Measurements from ENCODE around the gene ITPRIPL2.

ITPRIPL2 gene

DNA sequence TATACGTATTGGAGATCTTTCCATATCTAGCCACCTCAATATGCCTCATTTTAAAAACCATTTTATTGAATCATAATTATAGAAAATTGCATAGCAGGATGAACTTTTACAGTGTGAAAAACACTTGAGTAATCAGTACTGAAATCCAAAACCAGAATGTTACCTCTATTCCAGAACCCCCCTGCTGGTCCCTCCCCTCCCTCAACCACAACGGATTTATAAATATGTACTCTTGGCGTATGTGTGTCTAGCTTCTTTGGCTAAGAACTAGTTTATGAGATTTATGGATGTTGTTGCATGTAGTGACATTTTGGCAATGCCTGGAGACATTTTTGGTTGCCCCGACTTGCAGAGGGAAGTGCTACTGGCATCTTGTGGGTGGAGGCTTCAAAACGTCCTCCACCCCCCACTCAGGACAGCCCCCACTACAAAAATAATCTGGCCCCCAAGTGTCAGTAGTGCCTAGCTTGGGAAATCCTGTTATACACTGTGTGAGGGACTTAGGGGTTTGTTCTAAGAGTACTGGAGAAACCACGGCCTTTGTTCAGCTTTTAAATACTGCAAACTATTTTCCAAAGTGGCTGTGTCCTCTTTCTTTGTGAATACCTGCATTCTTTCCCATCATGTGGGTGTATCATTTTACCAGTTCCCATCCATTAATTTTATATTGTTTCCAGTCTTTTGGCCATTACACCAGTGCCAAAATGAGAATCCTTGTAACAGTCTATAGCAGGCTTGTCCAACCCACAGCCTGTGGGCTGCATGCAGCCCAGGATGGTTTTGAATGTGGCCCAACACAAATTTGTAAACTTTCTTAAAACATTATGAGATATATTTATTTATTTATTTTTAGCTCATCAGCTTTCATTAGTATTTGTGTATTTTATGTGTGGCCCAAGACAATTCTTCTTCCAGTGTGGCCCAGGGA lies 23.7 kb downstream of the ITPRIPL2 start:
- CTCF ChIA-PET: interaction anchor here (0.6 kb wide), 1 partner anchor 26 kb away, joined by 3 read pairs; no protein-coding TSS in a partner anchor
- H3K27ac ChIP-seq: peak overlapping the region; percentile 98
- POLR2A ChIA-PET (ENCODE audit: low non-redundant PET): no interaction called here
- peak; percentile 47 for DNase-seq (ENCODE audit: low spot score)
- TF ChIP-seq, protein P1, sequence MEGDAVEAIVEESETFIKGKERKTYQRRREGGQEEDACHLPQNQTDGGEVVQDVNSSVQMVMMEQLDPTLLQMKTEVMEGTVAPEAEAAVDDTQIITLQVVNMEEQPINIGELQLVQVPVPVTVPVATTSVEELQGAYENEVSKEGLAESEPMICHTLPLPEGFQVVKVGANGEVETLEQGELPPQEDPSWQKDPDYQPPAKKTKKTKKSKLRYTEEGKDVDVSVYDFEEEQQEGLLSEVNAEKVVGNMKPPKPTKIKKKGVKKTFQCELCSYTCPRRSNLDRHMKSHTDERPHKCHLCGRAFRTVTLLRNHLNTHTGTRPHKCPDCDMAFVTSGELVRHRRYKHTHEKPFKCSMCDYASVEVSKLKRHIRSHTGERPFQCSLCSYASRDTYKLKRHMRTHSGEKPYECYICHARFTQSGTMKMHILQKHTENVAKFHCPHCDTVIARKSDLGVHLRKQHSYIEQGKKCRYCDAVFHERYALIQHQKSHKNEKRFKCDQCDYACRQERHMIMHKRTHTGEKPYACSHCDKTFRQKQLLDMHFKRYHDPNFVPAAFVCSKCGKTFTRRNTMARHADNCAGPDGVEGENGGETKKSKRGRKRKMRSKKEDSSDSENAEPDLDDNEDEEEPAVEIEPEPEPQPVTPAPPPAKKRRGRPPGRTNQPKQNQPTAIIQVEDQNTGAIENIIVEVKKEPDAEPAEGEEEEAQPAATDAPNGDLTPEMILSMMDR (conservative IDR thresholded peaks at IDR 0.05; ENCODE audit: low read depth): no peak

GRCh38 chr16:19138601-19139000 lies 24.8 kb downstream of the ITPRIPL2 start:
- H3K27ac ChIP-seq: peak overlapping the region; percentile 98
- ChIA-PET POLR2A (ENCODE audit: low non-redundant PET) (interaction anchor here (0.7 to 0.9 kb wide), 3 partner anchors 25 to 35 kb away, joined by 3 to 10 read pairs (median 5); partner anchors contain the start of gene ITPRIPL2), CTCF (interaction anchor here (0.6 to 0.9 kb wide), 5 partner anchors 24 to 379 kb away, joined by 3 to 4 read pairs (median 3); no protein-coding TSS in a partner anchor)
- DNase-seq (ENCODE audit: low spot score): peak; percentile 89
- TF ChIP-seq, protein P1 (conservative IDR thresholded peaks at IDR 0.05; ENCODE audit: low read depth): no peak

GRCh38 chr16:19139436-19140091 lies 25.8 kb downstream of the ITPRIPL2 start:
- TF ChIP-seq, protein P1 (conservative IDR thresholded peaks at IDR 0.05; ENCODE audit: low read depth): no peak
- no peak for DNase-seq (ENCODE audit: low spot score)
- no peak overlapping the region for H3K27ac ChIP-seq
- ChIA-PET CTCF (interaction anchor here (0.6 to 0.9 kb wide), 4 partner anchors 23 to 53 kb away, joined by 3 to 4 read pairs (median 3); no protein-coding TSS in a partner anchor), POLR2A (ENCODE audit: low non-redundant PET) (no interaction called here)

DNA sequence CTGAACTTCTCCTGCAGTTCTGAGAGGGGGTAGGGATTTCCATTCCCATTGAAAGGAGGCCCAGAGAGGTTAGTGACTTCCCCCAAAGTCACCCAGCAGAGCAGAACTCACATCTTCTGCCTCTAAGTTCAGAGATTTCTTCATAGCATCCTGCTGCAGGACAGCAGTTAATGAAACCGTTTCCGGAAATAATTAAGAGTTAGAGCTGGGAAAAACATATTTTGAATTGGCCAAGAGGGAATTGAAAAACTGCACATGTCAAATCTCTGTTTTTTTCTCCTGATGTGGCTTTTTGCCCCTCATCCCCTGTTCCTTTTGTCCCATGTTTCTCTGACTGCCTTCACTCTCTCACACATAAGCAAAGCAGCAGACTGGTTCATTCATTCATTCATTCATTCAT lies 26.6 kb downstream of the ITPRIPL2 start:
- ChIA-PET CTCF (interaction anchor here (0.6 to 0.9 kb wide), 2 partner anchors 26 to 33 kb away, joined by 3 read pairs; no protein-coding TSS in a partner anchor), POLR2A (ENCODE audit: low non-redundant PET) (no interaction called here)
- H3K27ac ChIP-seq: no peak overlapping the region
- DNase-seq (ENCODE audit: low spot score): no peak
- TF ChIP-seq, protein P1 (conservative IDR thresholded peaks at IDR 0.05; ENCODE audit: low read depth): no peak

- TF ChIP-seq, protein P1 (conservative IDR thresholded peaks at IDR 0.05; ENCODE audit: low read depth): no peak
- peak; percentile 44 for DNase-seq (ENCODE audit: low spot score)
- ChIA-PET POLR2A (ENCODE audit: low non-redundant PET) (no interaction called here), CTCF (interaction anchor here (0.6 to 1.3 kb wide), 2 partner anchors 9 to 57 kb away, joined by 3 read pairs; no protein-coding TSS in a partner anchor)
- H3K27ac ChIP-seq: peak overlapping the region; percentile 73
These were observed 29.3 kb downstream of the ITPRIPL2 start for GRCh38 chr16:19142939-19143598.

DNA sequence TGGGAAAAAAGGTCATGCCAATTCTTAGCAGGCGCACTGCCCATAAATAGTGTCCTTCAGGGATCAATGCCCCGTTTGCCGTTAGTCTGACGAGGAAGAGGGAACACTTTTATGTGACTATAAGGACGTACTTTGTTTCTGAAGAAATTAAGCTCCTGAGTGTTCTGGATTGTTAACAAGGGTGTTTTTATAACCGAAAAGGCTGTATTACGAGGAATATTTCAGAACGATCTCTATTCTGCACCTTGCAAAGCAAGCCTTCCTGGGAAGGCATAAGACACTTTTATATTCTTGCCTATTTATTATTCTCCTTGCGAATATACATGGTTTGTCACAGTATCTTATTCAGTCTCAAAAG lies 29.8 kb downstream of the ITPRIPL2 start:
- ChIA-PET POLR2A (ENCODE audit: low non-redundant PET) (no interaction called here), CTCF (interaction anchor here (0.6 to 1.3 kb wide), 2 partner anchors 8 to 58 kb away, joined by 3 read pairs; no protein-coding TSS in a partner anchor)
- no peak for DNase-seq (ENCODE audit: low spot score)
- no peak overlapping the region for H3K27ac ChIP-seq
- TF ChIP-seq, protein P1 (conservative IDR thresholded peaks at IDR 0.05; ENCODE audit: low read depth): no peak
